ENCODE measurements around the gene APOLD1. TPM values are rescaled to one million over a fixed set of nuclear protein-coding genes. Genes with fewer than 3 reads are reported as not detected.
"Not testable (repeated sequence)": the region's sequence is repeated elsewhere in the genome, so short reads cannot be mapped to it uniquely, and the experiment has no call there.

The APOLD1 gene, protein sequence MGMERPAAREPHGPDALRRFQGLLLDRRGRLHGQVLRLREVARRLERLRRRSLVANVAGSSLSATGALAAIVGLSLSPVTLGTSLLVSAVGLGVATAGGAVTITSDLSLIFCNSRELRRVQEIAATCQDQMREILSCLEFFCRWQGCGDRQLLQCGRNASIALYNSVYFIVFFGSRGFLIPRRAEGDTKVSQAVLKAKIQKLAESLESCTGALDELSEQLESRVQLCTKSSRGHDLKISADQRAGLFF
- 10 to 100 TPM in 3 of 4 donors, 1 to 10 TPM in 1; 8.4 to 14.9 (median 12.4) TPM for polyA plus RNA-seq (ENCODE audit: insufficient read length in 4 of 4)

GRCh38 chr12:12784911-12785814 lies at the start of gene APOLD1:
TSS of gene APOLD1 (plus strand) at chr12:12785659. CDS start at chr12:12785692, 33 bp downstream.
- DNase-seq (ENCODE audit: low read depth in 4 of 4, low spot score in 3 of 4) = no peak

GRCh38 chr12:12736759-12737676 lies 48.4 kb upstream of the APOLD1 start:
- DNase-seq (ENCODE audit: low read depth in 4 of 4, low spot score in 3 of 4) = no peak

DNA sequence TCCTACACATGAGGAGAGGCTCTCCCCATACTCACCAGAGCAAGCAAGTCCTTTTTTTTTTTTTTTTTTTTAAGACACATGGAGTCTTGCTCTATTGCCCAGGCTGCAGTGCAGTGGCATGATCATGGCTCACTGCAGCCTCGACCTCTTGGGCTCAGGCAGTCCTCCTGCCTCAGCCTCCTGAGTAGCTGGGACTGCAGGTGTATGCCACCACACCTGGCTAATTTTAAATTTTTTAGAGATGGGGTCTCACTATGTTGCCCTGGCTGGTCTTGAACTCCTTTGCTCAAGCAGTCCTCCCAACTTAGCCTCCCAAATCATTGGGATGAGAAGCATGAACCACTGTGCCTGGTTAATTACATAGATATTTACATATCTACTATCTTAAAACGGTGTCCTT lies 47.3 kb upstream of the APOLD1 start:
- DNase-seq (ENCODE audit: low read depth in 4 of 4, low spot score in 3 of 4) = not testable (repeated sequence)

DNA sequence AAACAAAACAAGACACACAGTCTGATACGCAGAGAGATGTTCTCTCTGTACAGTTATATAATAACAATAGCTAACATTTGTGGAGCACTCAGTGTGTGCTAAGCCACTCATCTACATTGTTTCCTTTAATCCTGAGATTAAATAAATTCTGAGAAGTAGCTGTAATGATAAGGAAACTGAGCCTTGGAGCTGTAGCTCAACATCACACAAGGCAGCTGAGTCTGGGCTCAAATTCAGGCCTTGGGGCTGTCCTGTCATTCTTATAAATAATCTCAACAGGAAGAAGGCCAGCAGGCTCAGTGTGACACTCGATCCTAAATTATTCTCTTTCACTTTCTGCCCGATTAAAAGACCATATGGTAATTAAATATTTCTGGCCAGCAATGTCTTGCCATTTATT lies 43.8 kb upstream of the APOLD1 start:
- no peak for DNase-seq (ENCODE audit: low read depth in 4 of 4, low spot score in 3 of 4)

- DNase-seq (ENCODE audit: low read depth in 4 of 4, low spot score in 3 of 4) = no peak
These were observed 40.7 kb upstream of the APOLD1 start for GRCh38 chr12:12744546-12745305.

DNA sequence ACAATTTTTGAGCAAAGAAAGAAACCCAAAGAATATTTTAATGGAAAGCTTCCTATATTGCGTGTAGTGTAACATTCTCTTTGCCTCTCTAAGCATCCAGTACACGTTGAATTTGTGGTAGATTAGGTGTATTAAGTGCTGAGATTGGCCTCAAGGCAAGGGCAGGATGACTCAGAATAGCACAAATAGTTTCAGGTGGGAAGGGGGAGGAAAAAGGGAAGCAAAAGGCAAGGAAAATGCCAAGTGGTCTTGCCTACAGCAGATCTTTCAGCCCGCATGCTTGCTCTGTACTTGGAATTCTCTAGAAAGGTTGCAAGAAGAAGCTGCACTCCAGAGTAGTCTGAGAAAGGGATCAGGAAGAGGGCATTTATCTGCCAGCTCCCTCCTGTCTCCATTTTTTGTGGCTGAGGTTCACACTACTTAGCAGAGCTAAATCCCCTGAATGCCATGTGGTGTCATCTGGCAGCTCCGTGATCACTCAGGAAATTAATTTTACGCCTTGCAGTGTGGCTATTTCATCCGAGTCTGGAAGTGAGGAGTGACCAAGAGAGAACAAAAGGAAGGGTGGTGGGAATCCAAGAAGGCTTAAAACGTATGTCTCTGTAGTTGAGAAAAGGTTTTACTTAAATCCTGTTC lies 39.8 kb upstream of the APOLD1 start:
- DNase-seq (ENCODE audit: low read depth in 4 of 4, low spot score in 3 of 4) = no peak

GRCh38 chr12:12747278-12747677 lies 38.2 kb upstream of the APOLD1 start:
- no peak for DNase-seq (ENCODE audit: low read depth in 4 of 4, low spot score in 3 of 4)

DNA sequence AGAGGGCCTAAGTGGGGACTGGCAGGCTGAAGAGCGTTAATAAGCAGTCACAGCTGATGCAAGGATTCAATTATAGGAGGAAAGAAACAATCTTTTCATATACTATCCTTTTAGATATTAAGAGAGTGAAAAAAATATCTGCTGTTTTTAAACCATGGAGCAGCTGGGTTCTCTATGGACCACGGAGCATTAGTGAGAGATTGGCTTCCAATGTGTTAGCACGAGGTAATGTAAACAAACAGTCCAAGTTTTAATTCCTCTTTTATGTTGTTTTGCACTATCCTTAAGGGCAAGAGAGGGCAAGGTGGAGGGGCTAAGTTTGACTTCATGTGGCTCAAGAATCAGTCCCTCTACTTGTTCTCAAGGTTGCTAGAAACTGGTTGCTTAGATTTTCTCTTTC lies 37.4 kb upstream of the APOLD1 start:
- no peak for DNase-seq (ENCODE audit: low read depth in 4 of 4, low spot score in 3 of 4)

DNA sequence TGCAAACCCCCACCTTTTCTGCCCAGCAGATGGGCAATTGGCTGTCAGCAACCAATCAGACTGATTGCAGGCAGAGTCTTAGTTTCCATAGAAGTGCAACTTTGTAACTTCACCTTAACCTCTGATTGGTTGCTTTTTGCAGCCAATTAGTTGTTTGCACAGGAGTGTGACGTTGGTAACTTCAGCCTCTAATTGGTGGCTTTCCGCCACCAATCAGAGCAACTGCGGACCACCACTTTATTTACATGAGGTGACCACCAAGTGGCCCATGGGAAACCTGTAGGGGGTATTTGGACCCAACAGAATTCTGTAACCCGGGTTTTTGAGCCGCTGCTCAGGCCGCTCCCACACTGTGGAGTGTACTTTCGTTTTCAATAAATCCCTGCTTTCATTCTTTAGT lies 36.0 kb upstream of the APOLD1 start:
- DNase-seq (ENCODE audit: low read depth in 4 of 4, low spot score in 3 of 4) = no peak

- DNase-seq (ENCODE audit: low read depth in 4 of 4, low spot score in 3 of 4) = no peak
These were observed 29.5 kb upstream of the APOLD1 start for GRCh38 chr12:12755923-12756322.

DNA sequence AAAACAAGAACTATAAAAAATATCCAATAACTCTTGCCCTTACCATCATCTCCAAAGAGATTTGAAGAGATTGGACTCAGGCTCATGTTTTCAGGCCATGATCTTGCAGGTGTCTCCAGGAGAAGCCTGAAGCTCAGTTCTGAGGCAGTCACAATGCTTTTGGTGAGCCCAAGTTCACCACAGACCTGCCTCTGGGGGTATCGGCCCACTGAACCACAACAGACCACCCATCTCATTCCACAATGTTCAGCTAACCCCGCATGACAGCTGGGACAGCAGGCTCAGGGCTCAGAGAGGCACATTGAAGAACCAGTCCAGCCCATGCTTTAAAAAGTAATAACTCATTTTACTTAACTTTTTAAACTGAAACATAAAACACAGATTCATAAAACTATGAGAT lies 28.3 kb upstream of the APOLD1 start:
- no peak for DNase-seq (ENCODE audit: low read depth in 4 of 4, low spot score in 3 of 4)

DNA sequence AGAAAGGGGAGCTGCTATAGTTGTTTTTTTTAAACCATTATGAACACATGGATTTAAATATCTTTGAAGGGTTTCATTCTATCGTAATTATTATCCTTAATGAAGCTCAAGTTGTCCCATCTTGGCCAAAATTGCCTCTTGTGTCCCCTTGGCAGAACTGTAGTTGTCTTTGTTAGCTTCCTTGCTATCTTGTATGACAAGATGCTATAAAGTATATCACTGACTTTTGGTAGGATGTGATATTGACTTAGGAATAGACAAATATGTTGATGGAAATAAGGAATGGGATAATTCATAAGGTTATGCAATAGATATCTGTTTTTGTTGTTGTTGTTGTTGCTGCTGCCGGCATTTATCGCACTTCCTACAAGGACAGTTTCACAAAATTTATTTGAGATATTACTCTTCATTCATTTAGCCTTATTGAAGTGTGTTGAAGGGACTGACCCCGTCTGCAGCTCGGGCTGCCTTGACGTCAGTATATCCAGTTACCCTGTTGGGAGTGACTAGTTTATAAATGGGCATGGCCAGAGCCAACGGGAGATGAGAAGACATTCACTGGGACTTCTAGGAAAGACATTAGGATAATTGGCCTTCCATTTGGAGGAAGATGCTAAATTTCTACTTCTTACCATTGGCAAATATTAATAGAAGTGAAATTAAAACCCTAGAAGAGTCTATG lies 26.1 kb upstream of the APOLD1 start:
- DNase-seq (ENCODE audit: low read depth in 4 of 4, low spot score in 3 of 4) = no peak

- DNase-seq (ENCODE audit: low read depth in 4 of 4, low spot score in 3 of 4) = no peak
These were observed 20.6 kb upstream of the APOLD1 start for GRCh38 chr12:12764824-12765223.

DNA sequence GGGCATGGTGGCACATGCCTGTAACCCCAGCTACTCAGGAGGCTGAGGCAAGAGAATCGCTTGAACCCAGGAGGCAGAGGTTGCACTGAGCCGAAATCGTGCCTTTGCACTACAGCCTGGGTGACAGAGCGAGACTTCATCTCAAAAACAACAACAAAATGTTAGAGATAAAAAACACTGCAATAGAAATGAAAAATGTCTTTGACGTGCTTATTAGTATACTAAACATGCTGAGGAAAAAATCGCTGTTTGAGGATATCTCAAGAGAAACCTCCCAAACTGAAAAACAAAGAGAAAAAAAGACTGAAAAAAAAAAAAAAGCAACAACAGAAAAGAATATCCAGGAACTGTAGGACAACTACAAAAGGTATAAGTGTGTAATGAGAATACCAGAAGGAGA lies 15.2 kb upstream of the APOLD1 start:
- no peak for DNase-seq (ENCODE audit: low read depth in 4 of 4, low spot score in 3 of 4)

DNA sequence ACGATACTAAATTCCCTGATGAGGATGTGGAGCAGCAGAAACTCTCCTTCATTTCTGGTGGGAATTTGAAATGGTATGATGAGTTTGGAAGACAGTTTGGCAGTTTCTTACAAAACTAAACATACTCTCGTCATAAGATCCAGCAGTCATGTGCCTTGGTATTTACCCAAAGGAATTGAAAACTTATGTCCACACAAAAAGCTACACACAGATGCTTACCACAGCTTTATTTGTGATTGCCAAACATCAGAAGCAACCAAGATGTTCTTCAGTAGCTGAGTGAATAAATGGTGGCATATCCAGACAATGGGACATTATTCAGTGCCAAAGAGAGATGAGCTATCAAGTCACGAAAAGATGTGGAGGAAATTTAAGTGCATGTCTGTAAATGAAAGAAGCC lies 10.7 kb upstream of the APOLD1 start:
- no peak for DNase-seq (ENCODE audit: low read depth in 4 of 4, low spot score in 3 of 4)

DNA sequence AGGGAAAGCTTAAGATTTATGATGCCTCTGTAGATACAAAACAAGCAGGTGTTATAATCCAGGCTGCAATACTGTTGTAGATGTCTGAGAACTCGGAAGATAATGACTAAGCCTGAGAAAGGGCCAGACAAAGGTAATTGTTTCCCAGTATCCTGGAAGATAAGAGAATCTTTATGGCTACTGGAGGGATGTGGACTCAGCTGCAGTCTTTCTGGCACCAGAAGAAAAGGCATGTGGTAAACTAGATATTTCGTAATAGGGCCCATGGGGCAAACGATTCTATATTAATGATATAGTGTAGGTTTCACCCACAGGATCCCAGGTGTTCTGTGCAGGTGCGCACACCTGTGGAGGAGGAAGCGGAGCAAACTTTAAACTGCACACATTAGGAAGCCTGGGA lies 9.2 kb upstream of the APOLD1 start:
- no peak for DNase-seq (ENCODE audit: low read depth in 4 of 4, low spot score in 3 of 4)

DNA sequence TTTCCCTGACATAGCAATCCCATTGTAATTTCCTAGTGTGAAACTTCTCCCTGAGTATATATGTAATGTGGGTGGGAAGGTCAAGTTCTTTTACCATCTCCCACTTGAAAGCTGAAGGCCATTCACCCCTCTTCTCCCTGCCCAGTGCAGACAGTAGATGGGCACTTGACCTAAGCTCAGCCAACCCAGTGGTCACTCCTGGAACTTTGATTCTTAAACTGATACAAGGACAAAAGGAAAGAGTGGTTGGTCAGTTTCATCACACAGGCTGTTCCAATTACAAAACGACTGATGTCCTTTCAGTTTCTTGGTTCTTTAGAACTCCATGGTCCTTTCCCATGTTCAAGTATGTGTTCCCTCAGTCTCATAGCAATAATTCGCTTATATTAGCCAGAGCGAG lies 8.4 kb upstream of the APOLD1 start:
- DNase-seq (ENCODE audit: low read depth in 4 of 4, low spot score in 3 of 4) = no peak

DNA sequence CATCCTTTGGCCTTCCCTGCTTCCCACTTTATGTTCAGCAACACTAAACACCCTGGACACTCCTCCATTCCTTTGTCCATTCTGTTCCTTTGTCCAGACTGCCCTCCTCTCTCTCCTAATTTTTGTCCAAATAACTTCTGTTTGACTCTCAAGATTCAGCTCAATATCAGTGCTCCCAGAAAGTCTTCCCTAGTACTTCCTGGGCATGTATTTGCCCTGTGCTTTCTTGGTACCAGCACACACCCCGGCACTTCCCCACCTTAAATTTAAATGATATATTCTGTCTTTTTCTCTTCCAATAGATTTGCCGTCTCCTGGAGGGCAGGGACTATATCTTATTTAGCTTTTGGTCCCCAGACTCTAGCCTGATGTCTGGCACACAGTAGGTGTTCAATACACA lies 6.5 kb upstream of the APOLD1 start:
- no peak for DNase-seq (ENCODE audit: low read depth in 4 of 4, low spot score in 3 of 4)

DNA sequence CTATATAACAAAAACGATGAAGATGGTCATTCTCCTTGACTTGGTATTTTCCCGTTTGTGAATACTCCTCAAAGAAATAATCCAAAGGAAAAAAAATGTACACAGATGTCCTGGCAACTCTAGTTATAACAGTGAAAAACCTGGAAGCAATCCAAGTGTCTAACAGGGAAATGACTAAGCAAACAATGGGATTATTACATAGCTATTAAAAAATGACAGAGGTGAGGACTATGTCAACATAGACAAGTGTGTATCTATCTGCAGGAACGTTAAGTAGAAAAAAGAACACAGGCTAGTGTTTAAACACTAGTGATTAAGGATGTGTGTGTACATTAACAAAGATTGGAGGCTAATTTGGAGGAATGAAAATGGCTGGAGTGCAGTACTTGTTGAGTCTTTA lies 5.9 kb upstream of the APOLD1 start:
- DNase-seq (ENCODE audit: low read depth in 4 of 4, low spot score in 3 of 4) = no peak

Measured in left renal pelvis (tissue), 4 donors.